ENCODE results near the gene TMEM176A.

The TMEM176A gene

GRCh38 chr7:150849204-150849775, 48.7 kb downstream of the TMEM176A start:
- DNase-seq: no peak

GRCh38 chr7:150850273-150850672, 49.7 kb downstream of the TMEM176A start:
- no peak for DNase-seq

DNA sequence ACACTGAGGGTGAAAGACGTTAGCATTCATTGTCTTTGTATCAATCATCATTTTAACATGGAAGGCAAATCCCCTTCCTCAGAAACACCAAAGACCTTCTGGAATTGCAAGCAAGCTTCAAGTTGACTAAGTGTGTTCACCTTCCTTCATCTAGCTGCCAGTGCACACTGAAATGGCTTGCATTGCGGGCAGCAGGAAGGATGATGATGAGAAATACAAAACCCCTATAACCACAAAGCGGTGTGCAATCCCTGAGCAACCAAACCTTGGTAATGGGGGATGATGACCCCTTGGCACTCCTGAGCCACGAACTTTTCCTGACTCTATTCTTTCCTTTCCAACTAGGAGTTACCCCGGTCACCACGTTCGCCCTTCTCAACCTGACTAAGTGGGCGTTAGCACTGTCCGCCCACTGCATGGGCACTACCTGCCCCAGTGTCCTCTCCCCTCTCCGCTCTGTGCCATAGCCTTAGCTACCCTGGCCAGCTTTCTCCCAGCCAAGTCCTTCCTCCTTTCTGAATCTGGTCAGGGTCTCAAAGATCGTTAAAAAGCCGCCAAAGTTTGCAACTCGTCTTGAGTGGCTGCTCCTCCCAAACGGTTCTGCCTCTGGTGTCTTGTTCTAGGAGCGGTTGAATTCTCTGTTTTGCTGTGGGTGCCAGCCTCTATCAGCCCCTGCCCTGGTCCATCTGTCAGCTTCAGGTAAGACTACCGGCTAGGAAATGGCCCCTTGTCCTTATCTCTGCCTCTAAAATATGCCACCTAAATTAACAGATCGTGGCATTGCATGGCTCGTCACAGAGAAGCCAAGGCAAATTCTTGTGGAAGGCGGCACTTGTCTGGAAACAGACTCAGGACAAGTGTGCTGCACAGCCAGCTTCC, 51.2 kb downstream of the TMEM176A start:
- DNase-seq: no peak

- no peak for DNase-seq
Observed at GRCh38 chr7:150852371-150852905, 51.9 kb downstream of the TMEM176A start, which contains the start of gene AOC1. AOC1 (plus strand) TSS chr7:150852517; CDS start chr7:150856471, 3,954 bp downstream.

DNA sequence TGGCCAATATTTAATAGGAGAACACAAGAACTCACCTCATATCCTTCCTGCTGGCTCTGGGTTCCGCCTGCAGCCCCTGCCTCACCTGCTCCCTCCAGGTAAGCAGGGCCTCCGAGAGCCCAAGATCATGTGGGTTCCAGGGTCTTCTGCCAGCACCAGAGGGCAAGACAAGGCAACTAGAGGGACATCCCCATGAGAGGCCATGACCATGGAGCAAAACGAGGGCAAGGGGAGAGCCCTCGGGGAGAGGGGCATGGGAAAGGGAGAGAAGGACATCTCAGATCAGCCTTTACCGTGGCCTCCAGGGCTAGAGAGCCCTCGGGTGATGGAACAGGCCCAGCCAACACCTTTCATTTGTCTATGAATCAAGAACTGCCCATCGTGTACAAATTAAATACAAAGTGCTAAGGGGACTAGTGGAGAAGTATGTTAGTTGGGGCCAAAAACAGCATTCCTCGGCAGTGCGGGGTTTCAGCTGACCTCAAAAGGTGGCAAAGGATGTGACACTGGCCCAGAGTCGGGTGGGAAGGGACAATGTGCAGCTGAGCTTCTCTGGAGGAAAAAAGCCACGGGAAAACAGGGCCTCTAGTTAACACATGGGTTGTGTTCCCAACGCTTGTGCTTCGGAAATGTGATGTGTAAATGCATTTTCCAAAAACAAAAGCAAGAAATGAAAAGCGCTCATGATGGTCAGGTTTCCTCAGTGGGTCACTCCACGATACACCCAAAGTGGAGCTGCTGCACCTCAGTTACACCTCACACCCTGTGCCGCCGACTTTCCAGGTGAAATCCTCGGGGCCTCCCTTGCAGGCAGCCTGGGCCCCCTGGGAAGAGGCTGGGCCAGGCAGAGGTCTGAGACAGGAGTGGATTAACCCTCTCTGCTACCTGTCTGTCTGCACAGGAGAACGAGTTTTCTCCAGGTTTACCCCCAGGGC, 53.8 kb downstream of the TMEM176A start:
- DNase-seq: no peak
